Stomach (tissue), 4 donors: ENCODE data around the gene COG4.

ENCODE experiments used
- EP300 ChIP-seq: sonication (generic); formaldehyde crosslinking; IDR thresholded peaks from one replicate; pipeline ENCODE4 v1.6.1; 2017; ENCODE audit warnings: antibody characterized with exemption
- POLR2A ChIP-seq, 4 donors: fragments of 450-650 bp; IDR thresholded peaks; one replicate each; pipeline ENCODE4 v1.6.1; 2016; ENCODE audit warnings: antibody characterized with exemption in 4 of 4, control low read depth in 2 of 4, mild to moderate bottlenecking in 1 of 4, moderate library complexity in 1 of 4
- POLR2AphosphoS5 ChIP-seq, 3 donors: sonication (generic); formaldehyde crosslinking; IDR thresholded peaks; one replicate each; pipeline ENCODE4 v1.6.1; 2016; ENCODE audit warnings: antibody characterized with exemption in 3 of 3
- TF ChIP-seq, protein P1 (sequence below), 7 experiments: fragments of 450-650 bp in 4 of 7; fragments of 200-600 bp in 3 of 7; sonication (generic) in 3 of 7; IDR thresholded peaks; one replicate each; pipeline ENCODE4 v1.5.1; 2016 to 2019; ENCODE audit warnings: antibody characterized with exemption in 7 of 7, control low read depth in 2 of 7, mild to moderate bottlenecking in 1 of 7

DNA sequence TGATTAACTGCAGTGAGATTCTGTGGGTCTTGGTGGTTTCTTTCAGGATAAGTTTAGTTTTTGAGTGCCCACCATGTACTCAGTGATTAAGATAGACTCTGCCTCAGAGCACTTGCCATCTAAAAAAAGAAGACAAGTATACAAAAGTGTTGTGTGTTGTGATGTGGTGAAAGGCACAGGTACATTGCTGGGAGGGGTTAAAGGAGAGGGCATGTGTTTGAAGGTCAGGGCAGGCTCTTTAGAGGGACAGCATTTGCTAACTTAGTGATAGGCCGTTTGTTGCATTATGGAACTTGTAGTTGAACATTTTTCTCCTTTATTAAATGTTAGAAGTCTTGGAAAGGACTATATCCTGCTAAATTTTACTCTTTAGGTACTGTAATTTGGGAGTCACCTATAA, 26.7 kb upstream of the COG4 start:
- TF ChIP-seq POLR2A (IDR thresholded peaks at IDR 0.05) (no peak), POLR2AphosphoS5 (IDR thresholded peaks at IDR 0.05) (no peak), EP300 (no peak)
- TF ChIP-seq, protein P1, sequence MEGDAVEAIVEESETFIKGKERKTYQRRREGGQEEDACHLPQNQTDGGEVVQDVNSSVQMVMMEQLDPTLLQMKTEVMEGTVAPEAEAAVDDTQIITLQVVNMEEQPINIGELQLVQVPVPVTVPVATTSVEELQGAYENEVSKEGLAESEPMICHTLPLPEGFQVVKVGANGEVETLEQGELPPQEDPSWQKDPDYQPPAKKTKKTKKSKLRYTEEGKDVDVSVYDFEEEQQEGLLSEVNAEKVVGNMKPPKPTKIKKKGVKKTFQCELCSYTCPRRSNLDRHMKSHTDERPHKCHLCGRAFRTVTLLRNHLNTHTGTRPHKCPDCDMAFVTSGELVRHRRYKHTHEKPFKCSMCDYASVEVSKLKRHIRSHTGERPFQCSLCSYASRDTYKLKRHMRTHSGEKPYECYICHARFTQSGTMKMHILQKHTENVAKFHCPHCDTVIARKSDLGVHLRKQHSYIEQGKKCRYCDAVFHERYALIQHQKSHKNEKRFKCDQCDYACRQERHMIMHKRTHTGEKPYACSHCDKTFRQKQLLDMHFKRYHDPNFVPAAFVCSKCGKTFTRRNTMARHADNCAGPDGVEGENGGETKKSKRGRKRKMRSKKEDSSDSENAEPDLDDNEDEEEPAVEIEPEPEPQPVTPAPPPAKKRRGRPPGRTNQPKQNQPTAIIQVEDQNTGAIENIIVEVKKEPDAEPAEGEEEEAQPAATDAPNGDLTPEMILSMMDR (IDR thresholded peaks at IDR 0.05) = no peak
